GM12878 (cell line): ENCODE results near the gene ATP6V0E1. TPM values are rescaled to one million over a fixed set of nuclear protein-coding genes. Genes with fewer than 3 reads are reported as not detected.

Experiments
- ATAC-seq: fragments of 200-7000 bp; cut with Tn5 transposase; 3 replicates; pipeline ENCODE4 v1.9.1; 2020; ENCODE audit warnings: mild to moderate bottlenecking, moderate library complexity
- BruUV-seq: library from RNA; stranded (reverse); fragments of 400-500 nt; replicated peaks from 2 replicates; lab custom pipeline; 2021; lab: Mats Ljungman, UMichigan
- CTCF ChIA-PET: fragments of 300-600 bp; sonication (Branson Sonifier 250); formaldehyde crosslinking; extraction: SDS; loops from one replicate; lab custom pipeline; 2021; ENCODE audit warnings: inconsistent platforms; lab: Yijun Ruan, JAX
- POLR2A ChIA-PET: fragments of 350-600 bp; formaldehyde crosslinking; extraction: SDS; loops from one replicate; lab custom pipeline; 2021; ENCODE audit warnings: inconsistent platforms; lab: Charles Lee
- RAD21 ChIA-PET: fragments of 300-600 bp; sonication (Branson Sonifier 250); formaldehyde crosslinking; loops from one replicate; lab custom pipeline; 2023; ENCODE audit warnings: antibody characterized with exemption; ENCODE audit not compliant: unreplicated experiment; lab: Charles Lee
- SMC1A ChIA-PET: fragments of 300-600 bp; sonication (Branson Sonifier 250); formaldehyde crosslinking; loops from one replicate; lab custom pipeline; 2023; ENCODE audit not compliant: unreplicated experiment, uncharacterized antibody; lab: Charles Lee
- DNase-seq: peaks from one replicate; pipeline ENCODE4 v3.0.0-alpha.2; 2011; ENCODE audit warnings: low read depth, low spot score
- FAIRE-seq: peaks from 3 replicates; lab custom pipeline; 2011; peaks lifted over from hg19 to GRCh38; lab: Jason Lieb, UNC
- H2AFZ ChIP-seq: 2 replicates; pipeline ENCODE4 v1.6.0; 2011; ENCODE audit warnings: low read depth, low read length, control low read depth; ENCODE audit not compliant: control insufficient read depth
- H3K27ac ChIP-seq: 2 replicates; pipeline ENCODE4 v1.5.1; 2011; ENCODE audit warnings: control low read depth; ENCODE audit not compliant: control insufficient read depth, insufficient read depth
- H3K27me3 ChIP-seq, 2 experiments: replicated peaks in 1 of 2; 2 replicates each; pipeline versions ENCODE4 v1.6.0 to v1.6.1; 2011; ENCODE audit warnings: low read length in 1 of 2; ENCODE audit not compliant: control insufficient read depth in 2 of 2, insufficient read depth in 2 of 2
- H3K36me3 ChIP-seq, 2 experiments: 2 replicates each; pipeline ENCODE4 v1.5.1; 2011; ENCODE audit warnings: low read length in 1 of 2; ENCODE audit not compliant: control insufficient read depth in 2 of 2, insufficient read depth in 2 of 2
- H3K4me1 ChIP-seq: 2 replicates; pipeline ENCODE4 v1.6.1; 2011; ENCODE audit warnings: mild to moderate bottlenecking, low read length, moderate library complexity, mixed read lengths; ENCODE audit not compliant: control insufficient read depth, insufficient read depth
- H3K4me2 ChIP-seq: 2 replicates; pipeline ENCODE4 v1.6.0; 2011; ENCODE audit warnings: control low read depth; ENCODE audit not compliant: control insufficient read depth, insufficient read depth
- H3K4me3 ChIP-seq: fragments of 200-600 bp; sonication (generic); 2 replicates; pipeline ENCODE4 v1.5.1; 2016
- H3K79me2 ChIP-seq: 2 replicates; pipeline ENCODE4 v1.6.0; 2011; ENCODE audit warnings: low read length; ENCODE audit not compliant: control insufficient read depth, insufficient read depth
- H3K9ac ChIP-seq: 2 replicates; pipeline ENCODE4 v1.8.0; 2011; ENCODE audit warnings: low read length, control low read depth, mixed read lengths; ENCODE audit not compliant: control insufficient read depth, insufficient read depth
- H3K9me3 ChIP-seq: replicated peaks from 3 replicates; pipeline ENCODE4 v1.5.1; 2011; ENCODE audit warnings: mild to moderate bottlenecking, low read length; ENCODE audit not compliant: control insufficient read depth, insufficient read depth
- H4K20me1 ChIP-seq: 2 replicates; pipeline ENCODE4 v1.6.0; 2011; ENCODE audit not compliant: control insufficient read depth, insufficient read depth
- MEF2A ChIP-seq: IDR thresholded peaks from 2 replicates; pipeline ENCODE4 v1.6.1; 2011; ENCODE audit warnings: low read depth, mild to moderate bottlenecking, low read length, moderate library complexity; ENCODE audit not compliant: insufficient read depth
- POLR2AphosphoS2 ChIP-seq: IDR thresholded peaks from 2 replicates; pipeline ENCODE4 v1.6.1; 2011; ENCODE audit warnings: low read depth, mild to moderate bottlenecking, low read length, improper control_type of control experiment, moderate library complexity
- SP1 ChIP-seq: IDR thresholded peaks from one replicate; pipeline ENCODE4 v1.6.1; 2011; ENCODE audit warnings: low read depth, low read length
- TAF1 ChIP-seq: IDR thresholded peaks from 2 replicates; pipeline ENCODE4 v1.6.1; 2011; ENCODE audit warnings: mild to moderate bottlenecking, low read depth, low read length, borderline replicate concordance
- TBL1XR1 ChIP-seq: IDR thresholded peaks from 2 replicates; pipeline ENCODE4 v1.6.1; 2012; ENCODE audit warnings: low read depth, low read length, improper control_type of control experiment
- WGBS: methylation state at CpG from one replicate; pipeline ENCODE4 v1.1.6; 2016; ENCODE audit warnings: low lambda C conversion rate; ENCODE audit not compliant: insufficient replicate concordance, insufficient coverage; ENCODE audit errors: missing lambda C conversion rate; 5-methylcytosine and 5-hydroxymethylcytosine counted together
- in situ Hi-C: fragments of 300-500 bp; cut with MboI; formaldehyde crosslinking; loops from 9 replicates; pipeline ENCODE4 v1.14.3; 2018; ENCODE audit warnings: mixed read lengths
- intact Hi-C: fragments of 100-400 bp; cut with micrococcal nuclease; formaldehyde crosslinking; loops from one replicate; pipeline ENCODE4 v1.14.2; 2022; ENCODE audit not compliant: unreplicated experiment
- polyA plus RNA-seq, 11 experiments: library from polyadenylated mRNA; depleted of rRNA in 4 of 11; unstranded in 6 of 11; stranded (reverse) in 5 of 11; fragments of >200 nt; fragmentation: Nextera tagmentation in 4 of 11; fragmentation: Illumina TruSeq in 1 of 11; extraction: Ambion mirVana in 4 of 11; extraction: Trizol in 1 of 11; gene quantifications; 1 replicate in 1 of 11; 2 replicates in 10 of 11; pipeline versions ENCODE4 v1.2.1 to v1.2.3, GENCODE V29; 2011 to 2016; ENCODE audit warnings: inconsistent platforms in 2 of 11, missing spikeins in 2 of 11, low read depth in 1 of 11
- total RNA-seq, 4 experiments: library from RNA; depleted of rRNA in 3 of 4; stranded (reverse); fragments of >200 nt in 3 of 4; fragmentation: Illumina TruSeq in 1 of 4; extraction: Trizol in 1 of 4; gene quantifications; 2 replicates each; pipeline versions ENCODE4 v1.2.1 to v1.2.3, GENCODE V29; 2013 to 2021
- TF ChIP-seq, protein P1 (sequence below): IDR thresholded peaks from 2 replicates; pipeline ENCODE4 v1.6.1; 2012; ENCODE audit warnings: mild to moderate bottlenecking, low read depth, low read length
- TF ChIP-seq, protein P2 (sequence below), 3 experiments: IDR thresholded peaks in 2 of 3; conservative IDR thresholded peaks in 1 of 3; 2 replicates each; pipeline ENCODE4 v1.5.1; 2011; ENCODE audit warnings: low read depth in 3 of 3, low read length in 3 of 3, mild to moderate bottlenecking in 3 of 3, control low read depth in 2 of 3, moderate library complexity in 2 of 3, inconsistent platforms in 1 of 3, mixed read lengths in 1 of 3; ENCODE audit not compliant: control insufficient read depth in 2 of 3, insufficient read depth in 1 of 3; ENCODE audit errors: extremely low read depth in 1 of 3
- TF ChIP-seq, protein P3 (sequence below): fragments of 150-350 bp; IDR thresholded peaks from 2 replicates; pipeline ENCODE4 v1.6.1; 2014; ENCODE audit warnings: mild to moderate bottlenecking, low read depth, low read length

ATP6V0E1 gene
- total and polyA plus RNA-seq, 10 of the 15 experiments (the other 5 are each of a cell fraction or from before 2014, with no cell fraction given), result 143 to 787 (median 306) TPM

- TF ChIP-seq, protein P1, sequence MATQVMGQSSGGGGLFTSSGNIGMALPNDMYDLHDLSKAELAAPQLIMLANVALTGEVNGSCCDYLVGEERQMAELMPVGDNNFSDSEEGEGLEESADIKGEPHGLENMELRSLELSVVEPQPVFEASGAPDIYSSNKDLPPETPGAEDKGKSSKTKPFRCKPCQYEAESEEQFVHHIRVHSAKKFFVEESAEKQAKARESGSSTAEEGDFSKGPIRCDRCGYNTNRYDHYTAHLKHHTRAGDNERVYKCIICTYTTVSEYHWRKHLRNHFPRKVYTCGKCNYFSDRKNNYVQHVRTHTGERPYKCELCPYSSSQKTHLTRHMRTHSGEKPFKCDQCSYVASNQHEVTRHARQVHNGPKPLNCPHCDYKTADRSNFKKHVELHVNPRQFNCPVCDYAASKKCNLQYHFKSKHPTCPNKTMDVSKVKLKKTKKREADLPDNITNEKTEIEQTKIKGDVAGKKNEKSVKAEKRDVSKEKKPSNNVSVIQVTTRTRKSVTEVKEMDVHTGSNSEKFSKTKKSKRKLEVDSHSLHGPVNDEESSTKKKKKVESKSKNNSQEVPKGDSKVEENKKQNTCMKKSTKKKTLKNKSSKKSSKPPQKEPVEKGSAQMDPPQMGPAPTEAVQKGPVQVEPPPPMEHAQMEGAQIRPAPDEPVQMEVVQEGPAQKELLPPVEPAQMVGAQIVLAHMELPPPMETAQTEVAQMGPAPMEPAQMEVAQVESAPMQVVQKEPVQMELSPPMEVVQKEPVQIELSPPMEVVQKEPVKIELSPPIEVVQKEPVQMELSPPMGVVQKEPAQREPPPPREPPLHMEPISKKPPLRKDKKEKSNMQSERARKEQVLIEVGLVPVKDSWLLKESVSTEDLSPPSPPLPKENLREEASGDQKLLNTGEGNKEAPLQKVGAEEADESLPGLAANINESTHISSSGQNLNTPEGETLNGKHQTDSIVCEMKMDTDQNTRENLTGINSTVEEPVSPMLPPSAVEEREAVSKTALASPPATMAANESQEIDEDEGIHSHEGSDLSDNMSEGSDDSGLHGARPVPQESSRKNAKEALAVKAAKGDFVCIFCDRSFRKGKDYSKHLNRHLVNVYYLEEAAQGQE, result no peak
- no peak for TF ChIP-seq POLR2AphosphoS2
Observed at GRCh38 chr5:173015598-173016455, 32.3 kb downstream of the ATP6V0E1 start (continued).

GRCh38 chr5:173016598-173017046 lies 33.1 kb downstream of the ATP6V0E1 start:
- 64% methylated on average over 4 of the region's 4 CpGs for WGBS
- CTCF ChIA-PET, result interaction anchor here (1.0 kb wide), 1 partner anchor 128 kb away, joined by 3 read pairs; the partner anchor contains the start of gene BNIP1
- Histone ChIP-seq H3K4me3 (no peak overlapping the region), H3K27ac (no peak overlapping the region), H3K79me2 (peaks cover 52% of the 10 kb centered on the region), H3K4me2 (no peak overlapping the region), H3K27me3 (no peaks in the 10 kb centered on the region), H3K9ac (no peak overlapping the region), H3K36me3 (peaks cover 2 to 21% of the 10 kb centered on the region in 2 experiments), H3K9me3 (no peaks in the 10 kb centered on the region), H3K4me1 (no peaks in the 10 kb centered on the region), H2AFZ (no peak overlapping the region), H4K20me1 (peaks cover 6% of the 10 kb centered on the region; the same call in 1 of the 2 replicates)
- no peak for DNase-seq
- ATAC-seq, result no peak
- RAD21 ChIA-PET, result interaction anchor here (1.0 to 1.2 kb wide), 2 partner anchors 13 to 128 kb away, joined by 3 to 5 read pairs; partner anchors contain the start of gene BNIP1
- SMC1A ChIA-PET, result interaction anchor here (0.7 to 2.2 kb wide), 4 partner anchors 21 to 45 kb away, joined by 3 to 7 read pairs (median 3); no protein-coding TSS in a partner anchor
- in situ Hi-C loops (no loop called here), intact Hi-C loops (no loop called here)
- POLR2A ChIA-PET, result interaction anchor here (0.6 kb wide), 1 partner anchor 9 kb away, joined by 5 read pairs; no protein-coding TSS in a partner anchor
- no TSS peak for BruUV-seq
- TF ChIP-seq, protein P2, sequence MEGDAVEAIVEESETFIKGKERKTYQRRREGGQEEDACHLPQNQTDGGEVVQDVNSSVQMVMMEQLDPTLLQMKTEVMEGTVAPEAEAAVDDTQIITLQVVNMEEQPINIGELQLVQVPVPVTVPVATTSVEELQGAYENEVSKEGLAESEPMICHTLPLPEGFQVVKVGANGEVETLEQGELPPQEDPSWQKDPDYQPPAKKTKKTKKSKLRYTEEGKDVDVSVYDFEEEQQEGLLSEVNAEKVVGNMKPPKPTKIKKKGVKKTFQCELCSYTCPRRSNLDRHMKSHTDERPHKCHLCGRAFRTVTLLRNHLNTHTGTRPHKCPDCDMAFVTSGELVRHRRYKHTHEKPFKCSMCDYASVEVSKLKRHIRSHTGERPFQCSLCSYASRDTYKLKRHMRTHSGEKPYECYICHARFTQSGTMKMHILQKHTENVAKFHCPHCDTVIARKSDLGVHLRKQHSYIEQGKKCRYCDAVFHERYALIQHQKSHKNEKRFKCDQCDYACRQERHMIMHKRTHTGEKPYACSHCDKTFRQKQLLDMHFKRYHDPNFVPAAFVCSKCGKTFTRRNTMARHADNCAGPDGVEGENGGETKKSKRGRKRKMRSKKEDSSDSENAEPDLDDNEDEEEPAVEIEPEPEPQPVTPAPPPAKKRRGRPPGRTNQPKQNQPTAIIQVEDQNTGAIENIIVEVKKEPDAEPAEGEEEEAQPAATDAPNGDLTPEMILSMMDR (IDR thresholded peaks at IDR 0.05 in 2 of 3, conservative IDR thresholded peaks at IDR 0.05 in 1 of 3; ENCODE audit: control insufficient read depth in 2 of 3, extremely low read depth in 1 of 3, insufficient read depth in 1 of 3, low read depth in 3 of 3, low read length in 3 of 3), result no peak
- no peak for TF ChIP-seq TBL1XR1
- TF ChIP-seq SP1, result no peak
- TF ChIP-seq TAF1, result no peak
- TF ChIP-seq MEF2A, result no peak
- TF ChIP-seq, protein P3, sequence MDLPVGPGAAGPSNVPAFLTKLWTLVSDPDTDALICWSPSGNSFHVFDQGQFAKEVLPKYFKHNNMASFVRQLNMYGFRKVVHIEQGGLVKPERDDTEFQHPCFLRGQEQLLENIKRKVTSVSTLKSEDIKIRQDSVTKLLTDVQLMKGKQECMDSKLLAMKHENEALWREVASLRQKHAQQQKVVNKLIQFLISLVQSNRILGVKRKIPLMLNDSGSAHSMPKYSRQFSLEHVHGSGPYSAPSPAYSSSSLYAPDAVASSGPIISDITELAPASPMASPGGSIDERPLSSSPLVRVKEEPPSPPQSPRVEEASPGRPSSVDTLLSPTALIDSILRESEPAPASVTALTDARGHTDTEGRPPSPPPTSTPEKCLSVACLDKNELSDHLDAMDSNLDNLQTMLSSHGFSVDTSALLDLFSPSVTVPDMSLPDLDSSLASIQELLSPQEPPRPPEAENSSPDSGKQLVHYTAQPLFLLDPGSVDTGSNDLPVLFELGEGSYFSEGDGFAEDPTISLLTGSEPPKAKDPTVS, result no peak
- FAIRE-seq, result no peak
